Ammon's horn (tissue), 1 donor: ENCODE results near the gene CACNA1H.
"Not testable (repeated sequence)": the region's sequence is repeated elsewhere in the genome, so short reads cannot be mapped to it uniquely, and the experiment has no call there.

ENCODE experiments used
- DNase-seq: peaks from one replicate; pipeline ENCODE4 v3.0.0-alpha.2; 2016; ENCODE audit warnings: low spot score

The CACNA1H gene

DNA sequence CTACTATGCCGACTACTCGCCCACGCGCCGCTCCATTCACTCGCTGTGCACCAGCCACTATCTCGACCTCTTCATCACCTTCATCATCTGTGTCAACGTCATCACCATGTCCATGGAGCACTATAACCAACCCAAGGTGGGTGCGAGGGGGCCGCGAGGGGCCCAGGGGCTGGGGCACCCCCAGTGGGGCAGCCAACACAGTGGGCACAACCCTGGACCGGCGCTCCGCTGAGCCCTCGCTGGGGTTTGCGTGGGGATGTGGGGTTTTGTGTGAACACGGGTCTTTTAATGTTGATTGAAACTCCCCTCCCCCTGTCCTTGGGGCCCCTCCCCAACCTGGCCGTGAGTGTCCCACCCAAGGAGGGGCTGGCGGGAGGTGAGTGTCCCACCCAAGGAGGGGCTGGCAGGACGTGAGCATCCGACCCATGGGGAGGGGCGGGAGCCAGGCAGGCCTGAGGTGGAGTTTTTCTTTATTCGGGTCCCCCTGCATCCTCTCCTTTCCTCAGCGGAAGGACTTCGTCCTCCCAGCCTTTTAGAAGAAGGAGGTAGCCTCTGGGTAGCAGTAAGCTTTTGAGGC lies 61.0 kb downstream of the CACNA1H start:
- no peak for DNase-seq

DNA sequence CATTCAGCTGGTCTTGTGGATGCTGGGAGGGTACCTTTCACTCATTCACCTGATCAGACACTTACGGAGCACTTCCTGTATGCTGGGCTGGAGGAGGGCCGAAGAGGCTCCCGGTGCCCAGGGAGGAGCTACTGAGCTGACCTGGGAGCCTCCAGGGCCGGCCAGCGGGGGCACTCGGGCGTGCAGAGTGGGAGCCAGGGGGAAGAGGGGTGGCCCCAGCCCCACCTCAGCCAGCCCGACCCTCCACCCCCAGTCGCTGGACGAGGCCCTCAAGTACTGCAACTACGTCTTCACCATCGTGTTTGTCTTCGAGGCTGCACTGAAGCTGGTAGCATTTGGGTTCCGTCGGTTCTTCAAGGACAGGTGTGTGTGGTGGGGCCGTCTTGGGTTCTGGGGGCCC lies 61.8 kb downstream of the CACNA1H start:
- no peak for DNase-seq

DNA sequence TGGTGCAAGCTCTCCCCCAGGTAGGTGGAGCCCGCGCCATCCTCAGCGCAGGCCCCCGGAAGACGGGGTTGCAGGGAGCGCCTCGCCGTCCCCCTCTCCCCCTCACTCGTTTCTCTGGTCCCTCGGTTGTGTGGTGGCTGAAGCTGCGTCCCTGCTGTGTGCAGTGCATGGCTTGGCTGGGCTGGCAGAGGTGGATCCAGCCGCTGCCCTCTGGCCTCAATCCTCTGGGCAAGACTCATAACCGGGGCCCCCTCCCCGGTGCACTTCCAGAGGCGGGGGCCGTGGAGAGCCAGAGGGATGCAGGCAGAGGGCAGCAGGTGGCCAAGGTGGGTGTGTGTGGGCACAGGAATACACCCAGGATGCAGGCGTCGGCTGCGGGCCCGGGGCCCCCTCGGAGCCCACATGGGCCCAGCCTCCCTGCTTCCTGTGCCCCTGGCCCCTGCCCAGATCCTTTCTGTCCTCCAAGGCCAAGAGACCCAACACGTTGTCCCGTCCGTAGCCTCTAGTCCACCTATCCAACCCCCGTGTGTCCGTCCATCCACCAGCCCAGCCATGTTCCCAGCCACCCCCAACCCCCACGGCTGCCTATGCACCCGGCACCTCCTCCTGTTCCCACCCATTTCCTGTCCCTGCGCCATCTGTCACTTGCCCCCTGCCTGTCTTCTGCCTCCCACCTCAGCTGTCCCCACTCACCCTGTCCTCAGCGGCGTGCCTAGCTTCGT lies 62.8 kb downstream of the CACNA1H start:
- no peak for DNase-seq

DNA sequence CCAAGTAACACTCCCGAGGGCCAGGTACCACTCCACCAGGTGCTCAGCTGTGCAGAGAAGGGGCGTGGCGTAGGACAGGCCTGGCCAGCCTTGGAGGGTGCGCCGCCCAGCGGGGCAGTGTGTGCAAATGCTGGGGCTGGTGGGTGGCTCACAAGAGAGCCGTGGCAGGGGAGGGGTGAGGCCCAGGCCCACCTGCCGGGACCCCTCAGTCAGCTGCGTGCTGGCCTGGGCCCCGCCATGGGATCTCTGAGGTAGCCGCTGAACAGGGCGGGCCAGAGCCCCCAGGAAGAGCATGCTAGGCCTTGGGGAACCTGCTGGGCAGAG lies 63.4 kb downstream of the CACNA1H start:
- DNase-seq, result no peak

DNA sequence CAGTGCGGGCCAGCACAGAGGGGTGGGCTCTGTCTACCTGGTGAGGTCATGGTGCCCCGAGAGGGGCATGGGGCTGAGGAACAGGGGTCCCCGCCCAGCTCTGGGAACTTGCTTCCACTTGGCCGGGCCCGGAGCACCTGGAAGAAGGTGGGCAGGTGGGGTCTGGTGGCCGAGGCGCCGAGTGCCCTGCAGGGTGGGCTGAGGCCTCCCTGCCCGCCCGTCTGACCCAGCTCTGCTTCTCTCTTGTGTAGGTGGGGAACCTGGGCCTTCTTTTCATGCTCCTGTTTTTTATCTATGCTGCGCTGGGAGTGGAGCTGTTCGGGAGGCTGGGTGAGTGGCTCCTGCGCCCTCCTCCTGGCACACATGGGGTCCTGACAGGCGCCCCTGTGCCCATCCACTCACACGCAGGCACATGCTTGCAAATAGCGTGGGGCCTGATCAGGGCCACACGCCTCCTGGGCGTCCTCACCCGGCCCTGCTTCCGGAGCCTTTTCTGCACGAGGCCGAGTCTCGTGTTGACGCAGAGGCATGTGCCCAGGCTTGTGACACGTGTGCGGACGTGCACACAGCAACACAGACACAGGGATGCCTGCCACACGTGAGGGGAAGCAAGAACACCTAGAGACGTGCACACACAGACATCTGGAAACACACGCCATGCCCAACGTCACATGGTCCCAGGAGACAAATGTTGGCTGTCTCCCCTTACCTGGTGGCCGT lies 63.9 kb downstream of the CACNA1H start:
- DNase-seq, result no peak

DNA sequence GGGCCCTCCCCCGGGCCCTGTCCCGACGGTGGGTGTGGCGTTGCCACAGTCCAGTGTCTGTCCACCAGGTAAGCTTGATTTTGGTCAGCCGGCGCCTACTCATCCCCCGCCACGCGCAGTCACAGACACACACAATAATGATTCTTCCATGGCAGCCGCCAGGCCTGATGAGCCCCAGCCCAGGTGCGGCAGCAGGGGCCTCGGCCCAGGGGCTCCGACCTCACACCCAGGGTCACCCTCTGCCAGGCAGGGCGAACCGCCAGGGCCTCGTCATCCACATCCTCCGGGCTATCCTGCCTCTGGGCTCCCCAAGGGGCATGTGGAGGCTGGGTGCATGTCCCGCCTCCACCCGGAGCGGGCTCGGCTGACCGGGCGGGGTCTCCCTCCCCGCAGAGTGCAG lies 64.6 kb downstream of the CACNA1H start:
- no peak for DNase-seq

DNA sequence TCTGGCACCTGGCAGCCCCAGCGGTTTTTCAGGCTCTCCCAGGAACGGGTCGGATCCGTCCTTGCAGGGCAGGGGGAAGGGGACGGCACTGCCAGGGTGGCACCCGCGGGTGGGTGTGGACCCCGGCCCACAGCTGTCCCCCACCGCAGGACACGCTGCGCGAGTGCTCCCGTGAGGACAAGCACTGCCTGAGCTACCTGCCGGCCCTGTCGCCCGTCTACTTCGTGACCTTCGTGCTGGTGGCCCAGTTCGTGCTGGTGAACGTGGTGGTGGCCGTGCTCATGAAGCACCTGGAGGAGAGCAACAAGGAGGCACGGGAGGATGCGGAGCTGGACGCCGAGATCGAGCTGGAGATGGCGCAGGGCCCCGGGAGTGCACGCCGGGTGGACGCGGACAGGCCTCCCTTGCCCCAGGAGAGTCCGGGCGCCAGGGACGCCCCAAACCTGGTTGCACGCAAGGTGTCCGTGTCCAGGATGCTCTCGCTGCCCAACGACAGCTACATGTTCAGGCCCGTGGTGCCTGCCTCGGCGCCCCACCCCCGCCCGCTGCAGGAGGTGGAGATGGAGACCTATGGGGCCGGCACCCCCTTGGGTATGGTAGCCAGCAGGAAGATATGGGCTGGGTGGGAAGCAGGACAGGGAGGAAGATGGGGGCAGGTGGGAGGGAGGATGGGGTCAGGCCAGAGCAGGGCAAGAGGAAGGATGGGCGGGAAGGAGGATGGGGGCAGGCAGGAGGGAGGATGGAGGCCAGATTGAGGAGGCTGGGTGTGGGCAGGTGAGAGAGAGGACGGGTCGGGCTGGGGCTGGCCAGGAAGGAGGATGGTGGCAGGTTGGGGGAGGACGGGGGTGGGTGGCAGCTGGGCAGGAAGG lies 65.4 kb downstream of the CACNA1H start:
- DNase-seq, result no peak

DNA sequence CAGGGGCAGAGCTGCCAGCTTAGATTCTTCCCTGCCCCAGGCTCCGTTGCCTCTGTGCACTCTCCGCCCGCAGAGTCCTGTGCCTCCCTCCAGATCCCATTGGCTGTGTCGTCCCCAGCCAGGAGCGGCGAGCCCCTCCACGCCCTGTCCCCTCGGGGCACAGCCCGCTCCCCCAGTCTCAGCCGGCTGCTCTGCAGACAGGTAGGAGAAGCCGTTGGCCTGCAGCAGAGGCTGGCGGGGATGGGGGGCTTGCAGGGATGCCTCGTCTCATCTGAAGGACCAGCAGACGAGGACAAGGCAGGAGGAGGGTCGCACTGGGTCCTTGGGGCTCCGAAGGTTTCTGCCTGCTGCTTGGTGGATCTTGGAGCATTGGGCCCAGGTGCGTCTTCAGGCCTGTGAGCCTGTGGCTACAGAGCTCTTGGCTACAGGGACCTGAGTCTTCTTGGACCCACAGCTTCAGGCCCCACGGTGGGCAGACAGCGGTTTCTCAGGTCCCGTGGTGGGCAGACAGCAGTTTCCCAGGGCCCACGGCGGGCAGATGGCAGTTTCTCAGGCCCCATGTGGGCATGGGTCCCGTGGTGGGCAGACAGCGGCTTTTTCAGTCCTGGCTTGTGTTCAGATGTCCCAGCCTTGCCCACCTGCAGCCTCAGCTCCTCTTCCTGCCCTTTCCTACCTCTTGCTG lies 66.2 kb downstream of the CACNA1H start:
- no peak for DNase-seq

DNA sequence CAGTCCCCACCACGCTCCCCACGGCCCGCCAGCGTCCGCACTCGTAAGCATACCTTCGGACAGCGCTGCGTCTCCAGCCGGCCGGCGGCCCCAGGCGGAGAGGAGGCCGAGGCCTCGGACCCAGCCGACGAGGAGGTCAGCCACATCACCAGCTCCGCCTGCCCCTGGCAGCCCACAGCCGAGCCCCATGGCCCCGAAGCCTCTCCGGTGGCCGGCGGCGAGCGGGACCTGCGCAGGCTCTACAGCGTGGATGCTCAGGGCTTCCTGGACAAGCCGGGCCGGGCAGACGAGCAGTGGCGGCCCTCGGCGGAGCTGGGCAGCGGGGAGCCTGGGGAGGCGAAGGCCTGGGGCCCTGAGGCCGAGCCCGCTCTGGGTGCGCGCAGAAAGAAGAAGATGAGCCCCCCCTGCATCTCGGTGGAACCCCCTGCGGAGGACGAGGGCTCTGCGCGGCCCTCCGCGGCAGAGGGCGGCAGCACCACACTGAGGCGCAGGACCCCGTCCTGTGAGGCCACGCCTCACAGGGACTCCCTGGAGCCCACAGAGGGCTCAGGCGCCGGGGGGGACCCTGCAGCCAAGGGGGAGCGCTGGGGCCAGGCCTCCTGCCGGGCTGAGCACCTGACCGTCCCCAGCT lies 67.3 kb downstream of the CACNA1H start:
- DNase-seq, result no peak

DNA sequence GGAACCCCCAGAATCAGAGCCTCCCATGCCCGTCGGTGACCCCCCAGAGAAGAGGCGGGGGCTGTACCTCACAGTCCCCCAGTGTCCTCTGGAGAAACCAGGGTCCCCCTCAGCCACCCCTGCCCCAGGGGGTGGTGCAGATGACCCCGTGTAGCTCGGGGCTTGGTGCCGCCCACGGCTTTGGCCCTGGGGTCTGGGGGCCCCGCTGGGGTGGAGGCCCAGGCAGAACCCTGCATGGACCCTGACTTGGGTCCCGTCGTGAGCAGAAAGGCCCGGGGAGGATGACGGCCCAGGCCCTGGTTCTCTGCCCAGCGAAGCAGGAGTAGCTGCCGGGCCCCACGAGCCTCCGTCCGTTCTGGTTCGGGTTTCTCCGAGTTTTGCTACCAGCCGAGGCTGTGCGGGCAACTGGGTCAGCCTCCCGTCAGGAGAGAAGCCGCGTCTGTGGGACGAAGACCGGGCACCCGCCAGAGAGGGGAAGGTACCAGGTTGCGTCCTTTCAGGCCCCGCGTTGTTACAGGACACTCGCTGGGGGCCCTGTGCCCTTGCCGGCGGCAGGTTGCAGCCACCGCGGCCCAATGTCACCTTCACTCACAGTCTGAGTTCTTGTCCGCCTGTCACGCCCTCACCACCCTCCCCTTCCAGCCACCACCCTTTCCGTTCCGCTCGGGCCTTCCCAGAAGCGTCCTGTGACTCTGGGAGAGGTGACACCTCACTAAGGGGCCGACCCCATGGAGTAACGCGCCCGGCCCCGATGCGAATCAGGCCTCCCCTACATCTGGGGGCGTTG lies 68.1 kb downstream of the CACNA1H start:
- no peak for DNase-seq

DNA sequence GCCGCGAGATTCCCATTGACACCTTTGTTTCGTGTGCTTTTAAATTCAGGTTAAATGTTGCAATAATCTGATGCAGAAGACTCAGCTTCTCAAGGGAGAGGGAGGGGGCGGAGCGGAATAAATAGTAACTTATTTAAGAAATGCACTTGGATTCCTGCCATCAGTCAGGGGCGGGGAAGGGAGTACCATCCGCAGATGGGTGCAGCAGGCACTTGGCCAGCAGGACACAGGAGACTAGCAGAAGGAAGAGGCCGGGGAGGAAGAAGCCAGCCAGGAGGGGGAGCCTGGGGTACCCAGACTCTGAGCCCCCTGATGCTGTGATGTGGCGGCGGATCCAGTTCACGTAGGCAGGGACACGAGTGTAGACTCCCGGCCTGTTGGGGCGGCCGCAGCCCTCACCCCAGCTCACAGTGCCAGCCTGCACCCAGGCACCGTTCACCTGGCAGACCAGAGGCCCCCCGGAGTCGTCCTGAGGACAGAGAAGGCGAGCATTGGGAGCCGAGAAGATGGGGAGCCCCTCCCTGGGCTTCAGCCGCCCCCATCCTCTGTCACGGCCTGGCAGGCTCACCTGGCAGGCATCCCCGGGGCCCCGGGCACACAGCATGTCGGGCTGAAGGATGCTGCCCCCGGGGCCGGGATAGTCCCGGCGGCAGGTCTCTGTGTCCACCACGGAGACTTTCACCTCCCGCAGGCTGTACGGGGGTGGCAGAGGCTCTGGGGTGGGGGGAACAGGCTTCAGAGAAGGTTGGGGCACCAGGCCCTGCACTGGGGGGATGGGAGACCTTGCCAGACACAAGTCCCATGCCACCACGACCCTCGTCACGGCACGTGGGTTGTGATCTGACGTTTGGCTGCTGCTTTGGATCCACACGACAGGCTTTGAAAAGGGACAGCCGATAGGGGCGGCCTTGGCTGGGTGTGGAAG lies 69.0 kb downstream of the CACNA1H start:
- DNase-seq, result peak; percentile 30

DNA sequence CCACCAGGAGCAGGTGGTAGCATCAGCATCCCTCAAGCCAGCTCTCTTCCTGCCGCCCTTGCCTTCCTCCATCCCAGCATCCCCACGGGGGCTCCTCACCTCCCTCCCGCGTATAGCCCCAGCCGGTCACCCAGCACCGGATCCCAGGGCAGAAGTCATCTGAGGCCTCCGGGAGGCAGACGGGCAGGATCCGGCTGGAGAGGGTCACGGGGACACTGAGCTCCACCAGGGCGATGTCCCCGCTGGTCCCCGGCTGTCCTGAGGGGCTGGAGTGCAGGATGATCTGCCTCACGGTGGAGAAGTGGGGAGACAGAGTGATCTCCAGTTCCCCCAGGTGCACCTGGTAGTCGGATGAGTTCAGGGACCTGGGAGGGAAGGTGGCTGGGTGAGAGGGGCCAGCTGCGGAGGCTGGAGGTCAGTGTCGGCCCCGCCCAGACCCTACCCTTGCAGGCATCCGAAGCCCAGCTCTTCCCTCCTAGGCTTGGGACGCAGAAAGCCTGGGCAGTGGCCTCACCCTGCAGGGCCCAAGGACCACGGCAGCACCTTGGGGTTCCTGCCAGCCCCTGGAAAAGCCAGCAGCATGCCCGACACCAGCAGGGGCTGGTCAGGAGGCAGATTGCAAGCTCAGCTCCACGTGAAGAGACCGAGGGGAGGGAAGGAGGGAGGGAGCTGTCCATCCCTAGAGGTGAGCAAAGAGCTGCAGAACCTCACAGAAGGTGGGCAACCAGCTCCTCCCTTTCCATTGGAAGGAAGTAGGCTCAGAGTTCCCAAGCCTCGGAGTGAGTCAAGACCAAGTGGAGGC lies 69.8 kb downstream of the CACNA1H start:
- no peak for DNase-seq

DNA sequence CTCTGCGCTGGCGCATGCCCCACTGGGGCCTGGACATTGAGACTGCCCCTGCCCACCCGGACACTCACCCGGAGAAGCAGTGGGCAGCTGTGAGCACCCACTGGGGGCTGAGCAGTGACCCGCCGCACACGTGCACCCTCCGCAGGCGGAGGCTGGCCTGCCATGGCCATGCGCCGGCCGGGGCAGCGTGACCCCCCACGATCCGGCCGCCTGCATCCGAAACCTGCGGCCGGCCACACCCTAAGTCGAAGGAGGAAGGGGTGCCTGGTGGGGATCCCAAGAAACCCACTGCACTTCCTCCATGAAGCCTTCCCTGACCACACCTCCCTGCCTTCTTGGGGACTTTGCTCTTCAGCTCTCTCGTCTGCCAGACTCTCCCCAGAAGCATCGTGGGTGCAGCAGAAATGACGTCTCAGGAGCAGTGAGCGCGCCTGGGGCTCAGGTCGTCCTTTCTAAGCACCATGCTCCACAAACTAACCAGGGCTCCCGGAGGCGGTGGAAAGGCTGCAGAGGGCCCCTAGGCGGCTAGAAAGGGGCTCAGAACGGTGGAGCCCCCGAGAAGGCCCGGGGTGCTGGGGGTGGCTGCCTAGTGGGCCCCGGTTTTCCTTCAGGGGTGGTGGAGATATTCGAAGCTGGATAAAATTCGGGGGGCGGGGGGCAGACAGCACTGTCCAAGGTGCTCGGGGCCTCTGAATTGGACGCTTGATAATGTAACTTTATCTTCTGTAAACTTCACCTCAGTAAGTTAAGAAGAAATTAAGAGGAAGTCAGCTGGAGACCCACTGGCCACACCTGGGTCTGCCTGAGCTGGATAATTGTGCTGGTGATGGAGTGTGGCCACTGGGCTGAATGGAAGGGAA lies 70.7 kb downstream of the CACNA1H start:
- no peak for DNase-seq

DNA sequence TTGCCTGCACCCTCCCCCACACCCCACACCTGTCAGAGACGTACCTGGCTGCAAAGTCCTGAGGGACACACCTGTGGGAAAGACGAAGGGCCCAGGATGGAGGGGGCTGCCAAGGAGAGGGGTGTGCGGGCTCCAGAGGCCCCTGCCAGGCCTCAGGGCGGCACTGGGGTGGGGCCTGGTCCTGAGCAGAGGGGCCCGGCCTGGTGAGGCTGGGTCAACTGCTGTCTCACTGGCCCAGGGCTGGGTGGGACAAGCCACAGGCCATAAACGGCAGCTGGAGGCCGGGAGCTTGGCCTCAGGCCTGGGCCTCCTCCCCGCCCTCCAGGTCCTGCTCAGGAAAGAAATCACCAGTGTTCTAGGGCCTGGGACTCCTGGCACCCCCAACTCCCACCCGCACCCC lies 71.7 kb downstream of the CACNA1H start:
- no peak for DNase-seq

DNA sequence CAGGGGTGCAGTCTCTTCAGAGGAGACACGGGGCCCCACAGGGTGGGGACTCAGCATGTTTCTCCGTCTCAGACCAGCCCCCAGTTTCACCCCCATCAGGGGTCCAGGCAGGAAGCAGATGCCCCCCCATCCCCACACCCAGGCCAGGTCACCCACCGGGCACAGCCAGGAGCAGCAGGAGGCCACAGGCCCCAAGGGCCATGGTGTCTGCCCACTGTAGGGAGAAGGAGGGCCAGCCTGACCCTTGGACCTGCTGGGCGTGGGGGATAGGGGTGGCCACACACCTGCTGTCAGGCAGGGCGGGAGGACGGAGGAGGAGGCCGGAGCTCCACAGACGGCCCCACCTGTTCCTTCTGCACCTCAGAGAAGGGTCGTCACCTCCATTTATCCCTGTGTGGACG lies 72.1 kb downstream of the CACNA1H start, which contains the start of gene TPSG1:
Gene TPSG1 (minus strand): TSS at position 218 of the 401 bp plus-strand sequence. CDS start 16 bp downstream, at position 202.
- no peak for DNase-seq

DNA sequence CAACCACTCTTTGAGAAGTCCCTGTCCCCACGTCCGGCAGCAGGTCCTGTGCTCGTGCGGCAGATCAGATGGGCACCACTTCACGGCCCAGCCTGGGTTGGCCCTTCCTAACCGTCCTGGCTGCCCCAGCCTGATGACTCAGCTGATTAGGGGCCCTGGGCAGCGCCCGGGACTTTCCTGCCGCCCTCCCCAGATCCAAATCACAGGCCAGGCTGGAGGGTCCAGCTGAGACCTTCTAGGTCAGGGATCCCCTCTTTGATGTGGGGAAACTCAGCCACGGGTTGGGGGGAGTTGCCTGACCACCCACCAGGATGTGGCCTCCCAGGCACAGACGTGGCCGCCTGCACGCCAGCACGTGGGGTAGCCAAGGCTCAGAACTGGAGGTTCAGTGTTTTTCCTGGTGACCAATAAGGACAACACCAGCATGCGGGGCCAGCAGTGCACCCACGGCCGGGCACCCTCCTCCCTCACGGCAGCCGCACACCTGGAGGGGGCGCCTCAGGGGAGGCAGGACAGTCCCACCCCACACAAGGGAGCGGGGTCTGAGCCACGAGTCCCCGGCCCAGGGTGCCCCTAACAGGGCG lies 72.9 kb downstream of the CACNA1H start:
- DNase-seq, result not testable (repeated sequence)

DNA sequence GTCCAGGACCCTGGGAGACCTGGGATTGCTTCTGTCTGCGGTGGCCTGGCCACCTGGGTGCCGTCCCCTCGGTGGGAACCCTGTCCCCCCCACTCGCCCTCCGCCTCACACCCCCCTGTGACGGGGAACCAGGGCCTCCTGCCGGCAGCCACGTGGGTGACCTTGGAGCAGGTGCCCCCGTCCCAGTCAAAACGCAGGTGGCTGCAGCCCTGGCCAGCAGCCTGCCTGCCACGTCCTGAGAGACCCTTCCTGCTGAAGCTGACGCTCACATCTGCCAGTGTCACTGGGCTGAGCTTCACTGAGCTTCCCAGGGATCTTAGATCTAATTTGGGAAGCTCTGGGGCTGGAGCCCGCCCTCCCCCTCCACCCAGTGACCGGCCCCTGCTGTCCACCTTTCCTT lies 73.8 kb downstream of the CACNA1H start:
- not testable (repeated sequence) for DNase-seq
